VCaP (cell line): Measurements from ENCODE around the gene ROBO2.

Experiments used
- H3K27ac ChIP-seq: fragments of 450-650 bp; 2 replicates; pipeline ENCODE4 v1.5.1; 2017
- TF ChIP-seq, protein P1 (sequence below): fragments of 450-650 bp; conservative IDR thresholded peaks from 2 replicates; pipeline ENCODE4 v1.5.1; 2017; ENCODE audit warnings: mild to moderate bottlenecking, moderate library complexity

Gene ROBO2

DNA sequence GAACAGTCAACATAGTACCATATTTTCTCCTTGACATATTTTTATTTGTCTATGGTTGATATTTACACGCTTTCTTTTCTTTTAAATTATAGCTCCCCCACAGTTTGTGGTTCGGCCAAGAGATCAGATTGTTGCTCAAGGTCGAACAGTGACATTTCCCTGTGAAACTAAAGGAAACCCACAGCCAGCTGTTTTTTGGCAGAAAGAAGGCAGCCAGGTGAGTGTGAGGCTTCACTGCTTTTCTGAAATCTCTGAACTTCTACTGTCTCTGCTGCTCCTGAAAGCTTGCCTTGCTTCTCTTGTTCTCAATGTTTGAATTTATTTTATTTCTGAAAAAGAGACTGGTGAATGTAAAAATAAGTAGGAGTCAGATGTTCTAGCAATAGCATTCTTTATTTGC lies 506.3 kb downstream of the ROBO2 start:
- H3K27ac ChIP-seq = no peak overlapping the region
- TF ChIP-seq, protein P1, sequence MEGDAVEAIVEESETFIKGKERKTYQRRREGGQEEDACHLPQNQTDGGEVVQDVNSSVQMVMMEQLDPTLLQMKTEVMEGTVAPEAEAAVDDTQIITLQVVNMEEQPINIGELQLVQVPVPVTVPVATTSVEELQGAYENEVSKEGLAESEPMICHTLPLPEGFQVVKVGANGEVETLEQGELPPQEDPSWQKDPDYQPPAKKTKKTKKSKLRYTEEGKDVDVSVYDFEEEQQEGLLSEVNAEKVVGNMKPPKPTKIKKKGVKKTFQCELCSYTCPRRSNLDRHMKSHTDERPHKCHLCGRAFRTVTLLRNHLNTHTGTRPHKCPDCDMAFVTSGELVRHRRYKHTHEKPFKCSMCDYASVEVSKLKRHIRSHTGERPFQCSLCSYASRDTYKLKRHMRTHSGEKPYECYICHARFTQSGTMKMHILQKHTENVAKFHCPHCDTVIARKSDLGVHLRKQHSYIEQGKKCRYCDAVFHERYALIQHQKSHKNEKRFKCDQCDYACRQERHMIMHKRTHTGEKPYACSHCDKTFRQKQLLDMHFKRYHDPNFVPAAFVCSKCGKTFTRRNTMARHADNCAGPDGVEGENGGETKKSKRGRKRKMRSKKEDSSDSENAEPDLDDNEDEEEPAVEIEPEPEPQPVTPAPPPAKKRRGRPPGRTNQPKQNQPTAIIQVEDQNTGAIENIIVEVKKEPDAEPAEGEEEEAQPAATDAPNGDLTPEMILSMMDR = no peak

DNA sequence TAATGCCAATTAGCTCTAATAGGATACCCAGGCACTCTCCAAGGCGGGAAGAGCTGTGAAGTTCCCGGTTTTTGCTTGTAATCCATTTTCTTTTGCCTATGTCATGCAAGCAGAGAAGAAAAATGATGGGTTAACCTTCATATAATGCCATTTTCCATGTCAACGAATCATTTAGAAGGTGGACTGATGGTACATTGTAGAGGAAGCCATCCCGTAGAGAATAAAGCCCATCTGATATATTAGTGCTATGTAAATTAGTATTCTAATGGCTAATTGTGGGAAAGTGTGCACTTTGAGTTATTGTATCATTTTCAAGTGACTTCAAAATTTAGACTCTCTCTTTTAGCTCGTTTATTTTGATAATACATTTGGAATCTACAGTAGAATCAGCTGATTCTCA lies 509.1 kb downstream of the ROBO2 start:
- no peak overlapping the region for H3K27ac ChIP-seq
- TF ChIP-seq, protein P1 = no peak

DNA sequence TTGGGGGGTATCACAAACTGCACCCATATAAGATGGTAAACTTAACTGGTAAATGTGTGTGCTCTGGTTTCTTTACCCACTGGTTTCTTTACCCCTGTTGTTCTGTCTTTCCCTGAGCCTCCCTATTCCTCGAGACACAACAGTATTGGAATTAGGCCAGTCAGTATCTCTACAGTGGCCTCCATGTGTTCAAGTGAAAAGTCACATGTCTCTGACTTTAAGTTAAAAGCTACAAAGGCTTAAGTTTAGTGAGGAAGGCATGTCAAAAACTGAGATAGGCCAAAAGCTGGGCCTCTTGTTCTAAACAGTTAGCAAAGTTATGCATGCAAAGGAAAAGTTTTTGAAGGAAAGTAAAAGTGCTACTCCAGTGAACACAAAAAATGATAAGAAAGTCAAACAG lies 513.3 kb downstream of the ROBO2 start:
- H3K27ac ChIP-seq = no peak overlapping the region
- TF ChIP-seq, protein P1 = no peak

DNA sequence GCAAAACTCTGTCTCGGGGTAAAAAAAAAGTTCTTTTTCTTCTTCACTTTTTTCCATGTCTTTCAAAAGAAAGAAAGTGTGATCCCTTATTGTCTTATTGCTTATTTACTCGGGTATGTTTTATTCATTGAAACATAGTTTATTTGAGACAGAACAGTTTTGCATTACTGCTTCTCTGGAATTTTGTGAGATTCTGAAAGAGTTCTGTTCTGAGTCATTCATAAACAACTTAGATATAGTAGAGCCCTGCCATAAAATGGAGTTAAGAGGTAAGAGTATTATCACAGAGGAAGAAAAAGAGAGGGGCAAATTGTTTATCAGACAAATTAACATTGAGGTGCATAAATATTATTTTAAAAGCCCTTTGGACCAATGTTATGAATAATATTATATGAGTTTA lies 522.2 kb downstream of the ROBO2 start:
- H3K27ac ChIP-seq = no peak overlapping the region
- TF ChIP-seq, protein P1 = no peak

DNA sequence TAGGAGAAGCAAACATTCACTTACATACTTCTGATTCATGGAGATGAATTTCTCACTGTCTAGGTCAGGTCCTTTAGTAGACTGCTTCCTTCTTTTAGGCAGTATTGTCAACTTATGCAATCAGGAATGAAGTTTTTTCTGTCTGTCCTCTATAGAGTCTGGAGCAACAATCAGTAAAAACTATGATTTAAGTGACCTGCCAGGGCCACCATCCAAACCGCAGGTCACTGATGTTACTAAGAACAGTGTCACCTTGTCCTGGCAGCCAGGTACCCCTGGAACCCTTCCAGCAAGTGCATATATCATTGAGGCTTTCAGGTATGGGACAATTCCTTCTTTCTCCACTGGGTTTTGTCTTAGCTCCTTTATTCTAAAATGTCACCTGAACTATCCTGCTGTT lies 523.1 kb downstream of the ROBO2 start:
- TF ChIP-seq, protein P1 = no peak

DNA sequence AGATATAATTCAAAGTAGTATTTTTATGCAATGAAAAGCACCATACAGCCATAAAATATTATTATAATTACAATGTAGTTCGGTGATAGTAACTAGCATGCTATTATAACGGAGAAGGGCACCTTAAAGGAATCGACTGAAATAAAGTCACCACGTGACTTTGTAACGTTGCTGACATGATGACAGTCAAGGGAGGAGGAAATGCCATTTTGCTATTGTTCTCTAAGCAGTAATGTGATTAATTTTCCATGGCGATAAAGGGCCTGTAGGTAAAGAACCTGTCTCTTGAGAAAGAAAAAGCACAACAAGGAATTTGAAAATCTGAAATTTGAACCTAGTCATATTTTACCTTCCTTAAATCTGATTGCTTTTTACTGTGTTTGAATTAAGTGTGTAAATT lies 526.2 kb downstream of the ROBO2 start:
- H3K27ac ChIP-seq = no peak overlapping the region
- TF ChIP-seq, protein P1 = no peak

More for the DNA sequence above, 523.1 kb downstream of the ROBO2 start:
- H3K27ac ChIP-seq = no peak overlapping the region

DNA sequence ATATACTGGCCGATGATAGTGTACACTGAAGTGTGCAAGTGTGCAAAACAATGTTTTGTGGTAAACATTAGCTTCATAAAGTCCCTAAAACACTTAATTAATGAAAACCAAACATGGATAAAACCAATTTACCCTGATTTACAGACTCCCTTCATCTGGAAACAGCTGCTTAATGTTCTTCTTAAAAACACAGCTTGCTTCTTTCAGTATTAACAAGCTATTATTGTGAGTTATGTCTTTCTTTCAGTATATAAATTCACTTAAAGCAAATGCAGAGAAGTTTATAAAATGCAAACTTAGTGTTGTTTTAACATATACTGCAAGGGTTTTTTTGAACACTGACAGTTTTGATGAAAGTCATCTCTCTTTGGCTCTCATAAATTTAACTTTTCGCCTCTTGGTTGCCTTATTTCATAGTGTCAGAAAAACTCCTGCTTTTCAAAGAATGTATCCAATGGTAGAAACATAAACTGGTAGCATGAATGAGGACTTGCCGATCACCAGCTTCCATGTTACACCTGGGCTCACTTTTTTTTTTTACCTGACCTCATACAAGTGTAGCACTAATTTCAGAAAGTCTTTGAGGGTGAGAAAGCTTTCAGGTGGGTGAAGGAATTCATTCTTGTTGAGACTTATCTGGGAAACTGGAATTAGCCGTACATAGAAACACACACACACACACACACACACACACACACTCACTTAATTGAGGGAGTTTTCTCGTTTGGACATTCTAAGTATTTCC lies 532.2 kb downstream of the ROBO2 start:
- TF ChIP-seq, protein P1 = no peak
- no peak overlapping the region for H3K27ac ChIP-seq
